Astrocyte (in vitro differentiated cells and primary cell): ENCODE data around the gene LIM2.

Experiments
- EZH2 ChIP-seq: IDR thresholded peaks from 2 replicates; pipeline ENCODE4 v1.6.1; 2012; ENCODE audit warnings: mild to moderate bottlenecking, low read length, inconsistent platforms; ENCODE audit not compliant: insufficient read depth
- TF ChIP-seq, protein P1 (sequence below): IDR thresholded peaks from 2 replicates; pipeline ENCODE4 v1.5.1; 2011; ENCODE audit warnings: low read depth, mild to moderate bottlenecking, inconsistent platforms, low read length, moderate library complexity; ENCODE audit not compliant: insufficient read depth

DNA sequence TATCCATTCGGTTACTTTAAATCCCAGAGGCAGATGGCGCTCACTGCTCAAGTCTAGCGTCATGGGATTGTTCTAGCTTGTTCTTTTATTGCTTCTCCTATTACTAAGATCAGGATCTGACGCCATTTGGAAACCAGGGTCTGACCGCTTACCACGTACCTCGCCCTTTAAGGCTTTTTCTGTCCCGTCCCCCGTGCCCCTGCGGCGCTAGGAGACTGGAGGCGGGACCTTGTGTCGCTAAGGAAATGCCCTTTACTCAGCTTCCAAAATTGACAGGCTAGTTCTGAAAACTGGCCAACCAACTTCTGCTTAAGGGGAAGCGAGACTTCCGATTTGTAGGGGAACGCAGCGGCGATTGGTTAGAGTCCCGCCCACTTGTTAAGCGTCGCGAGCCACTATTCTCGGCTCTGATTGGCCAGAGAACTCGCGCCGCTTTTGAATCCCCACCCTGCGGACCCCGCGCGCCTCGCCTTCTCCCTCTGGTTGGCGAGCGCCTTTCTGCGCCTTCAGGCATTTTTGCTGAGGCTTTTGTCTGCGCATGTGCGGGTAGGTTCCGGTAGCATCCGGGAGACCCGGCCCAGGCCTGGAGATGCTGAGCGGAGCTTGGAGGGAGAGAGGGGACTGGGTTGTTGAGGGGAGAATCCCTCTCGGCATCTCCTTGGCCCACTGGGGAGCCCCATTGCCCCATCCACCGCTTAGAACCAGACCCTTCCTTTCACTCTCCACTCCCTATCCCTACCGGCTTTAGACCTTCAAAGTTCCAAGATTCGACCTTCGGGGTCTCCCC, 6.5 kb upstream of the LIM2 start:
- TF ChIP-seq, protein P1, sequence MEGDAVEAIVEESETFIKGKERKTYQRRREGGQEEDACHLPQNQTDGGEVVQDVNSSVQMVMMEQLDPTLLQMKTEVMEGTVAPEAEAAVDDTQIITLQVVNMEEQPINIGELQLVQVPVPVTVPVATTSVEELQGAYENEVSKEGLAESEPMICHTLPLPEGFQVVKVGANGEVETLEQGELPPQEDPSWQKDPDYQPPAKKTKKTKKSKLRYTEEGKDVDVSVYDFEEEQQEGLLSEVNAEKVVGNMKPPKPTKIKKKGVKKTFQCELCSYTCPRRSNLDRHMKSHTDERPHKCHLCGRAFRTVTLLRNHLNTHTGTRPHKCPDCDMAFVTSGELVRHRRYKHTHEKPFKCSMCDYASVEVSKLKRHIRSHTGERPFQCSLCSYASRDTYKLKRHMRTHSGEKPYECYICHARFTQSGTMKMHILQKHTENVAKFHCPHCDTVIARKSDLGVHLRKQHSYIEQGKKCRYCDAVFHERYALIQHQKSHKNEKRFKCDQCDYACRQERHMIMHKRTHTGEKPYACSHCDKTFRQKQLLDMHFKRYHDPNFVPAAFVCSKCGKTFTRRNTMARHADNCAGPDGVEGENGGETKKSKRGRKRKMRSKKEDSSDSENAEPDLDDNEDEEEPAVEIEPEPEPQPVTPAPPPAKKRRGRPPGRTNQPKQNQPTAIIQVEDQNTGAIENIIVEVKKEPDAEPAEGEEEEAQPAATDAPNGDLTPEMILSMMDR: no peak
- no peak for TF ChIP-seq EZH2
